BLaER1 treated with 17β-estradiol and CSF1 and Interleukin-3, amounts not matched to agents 10 nM and 100 nM (cell line): ENCODE measurements around the gene SNX2.
A peak's percentile ranks its signal among the peaks of the same experiment; 100 is the strongest.

Experiments
- H3K27ac ChIP-seq, 11 experiments: shearing (Covaris generic); formaldehyde crosslinking; 2 replicates each; pipeline ENCODE4 v1.8.1; 2022
- H3K27me3 ChIP-seq, 11 experiments: shearing (Covaris generic); formaldehyde crosslinking; 2 replicates each; pipeline ENCODE4 v1.8.1; 2022
- H3K36me3 ChIP-seq, 11 experiments: shearing (Covaris generic); formaldehyde crosslinking; 2 replicates each; pipeline ENCODE4 v1.8.1; 2022
- H3K4me1 ChIP-seq, 10 experiments: shearing (Covaris generic); formaldehyde crosslinking; 2 replicates each; pipeline ENCODE4 v1.8.1; 2022
- H3K4me2 ChIP-seq, 11 experiments: shearing (Covaris generic); formaldehyde crosslinking; 2 replicates each; pipeline ENCODE4 v1.8.1; 2022
- H3K4me3 ChIP-seq, 10 experiments: shearing (Covaris generic); formaldehyde crosslinking; 2 replicates each; pipeline ENCODE4 v1.8.1; 2022
- H3K9ac ChIP-seq, 11 experiments: shearing (Covaris generic); formaldehyde crosslinking; 2 replicates each; pipeline ENCODE4 v1.8.1; 2022
- H3K9me3 ChIP-seq, 11 experiments: shearing (Covaris generic); formaldehyde crosslinking; replicated peaks in 1 of 11; 2 replicates each; pipeline ENCODE4 v1.8.1; 2022
- H4K20me1 ChIP-seq, 11 experiments: shearing (Covaris generic); formaldehyde crosslinking; 2 replicates each; pipeline ENCODE4 v1.8.1; 2022
- Cebpa-rat ChIP-seq, 11 experiments: shearing (Covaris generic); IDR thresholded peaks; 2 replicates each; pipeline ENCODE4 v1.8.1; 2022

The SNX2 gene

DNA sequence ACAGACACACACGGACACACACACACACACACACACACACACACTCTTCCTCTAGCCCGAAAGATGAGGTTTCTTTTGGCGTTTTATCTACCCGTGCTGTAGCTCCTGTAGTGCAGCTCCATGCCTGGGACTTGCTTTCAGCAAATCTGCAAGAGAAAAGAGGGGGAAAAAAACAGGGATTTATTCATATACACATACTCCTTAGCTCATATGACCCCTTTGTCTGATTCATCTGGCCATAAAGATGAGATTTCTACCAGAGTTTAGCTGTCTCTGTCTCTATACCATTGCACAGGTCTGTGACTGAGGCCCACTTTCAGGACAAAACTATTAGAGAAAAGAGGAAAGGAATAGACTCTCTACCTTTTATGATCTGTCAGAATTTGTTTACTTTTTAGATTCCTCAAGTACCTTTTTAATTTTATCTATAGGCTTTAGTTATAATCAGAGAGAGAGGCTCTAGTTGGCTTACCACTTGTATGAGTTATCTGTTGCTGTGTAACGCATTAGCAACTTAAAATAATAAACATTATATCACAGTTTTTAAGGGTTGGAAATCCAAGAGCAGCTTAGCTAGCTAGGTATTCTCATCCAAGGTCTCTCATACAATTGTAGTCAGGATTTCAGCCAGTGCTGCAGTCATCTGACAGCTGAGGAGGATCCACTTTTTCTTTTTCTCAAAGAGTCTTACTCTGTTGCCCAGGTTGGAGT, 14.7 kb downstream of the SNX2 start:
- H3K4me1 ChIP-seq: peaks cover 0 to 73% (median 0%) of the 10 kb centered on the region in 10 experiments; a peak in 6 of 20 replicates
- peaks cover 5 to 100% (median 80%) of the 10 kb centered on the region in 11 experiments; a peak in 19 of 22 replicates for H4K20me1 ChIP-seq
- H3K9me3 ChIP-seq: peaks cover 20 to 78% (median 69%) of the 10 kb centered on the region in 11 experiments
- H3K27me3 ChIP-seq: no peaks in the 10 kb centered on the region
- H3K9ac ChIP-seq: no peak overlapping the region
- no peak for TF ChIP-seq Cebpa-rat (IDR thresholded peaks at IDR 0.05)
- H3K4me3 ChIP-seq: no peak overlapping the region
- peak overlapping the region in 1 of 11 experiments; percentile 39; a peak in 2 of 22 replicates for H3K27ac ChIP-seq
- H3K4me2 ChIP-seq: peak overlapping the region in 3 of 11 experiments; percentile 32 to 70 (median 68); a peak in 6 of 22 replicates
- peaks cover 70 to 96% (median 82%) of the 10 kb centered on the region in 11 experiments for H3K36me3 ChIP-seq

GRCh38 chr5:122790354-122791103, 15.6 kb downstream of the SNX2 start:
- Histone ChIP-seq H3K27me3 (no peaks in the 10 kb centered on the region), H3K36me3 (peaks cover 67 to 96% (median 84%) of the 10 kb centered on the region in 11 experiments; a peak in 21 of 22 replicates)

GRCh38 chr5:122805481-122805880, 30.6 kb downstream of the SNX2 start:
- Histone ChIP-seq H4K20me1 (peaks cover 0 to 100% (median 3%) of the 10 kb centered on the region in 11 experiments; a peak in 9 of 22 replicates), H3K9me3 (peaks cover 0 to 5% (median 0%) of the 10 kb centered on the region in 11 experiments; a peak in 1 of 22 replicates), H3K4me3 (no peak overlapping the region), H3K9ac (no peak overlapping the region), H3K27ac (no peak overlapping the region), H3K4me2 (no peak overlapping the region), H3K27me3 (no peaks in the 10 kb centered on the region), H3K4me1 (no peaks in the 10 kb centered on the region), H3K36me3 (peaks cover 87 to 100% (median 97%) of the 10 kb centered on the region in 11 experiments)
- no peak for TF ChIP-seq Cebpa-rat (IDR thresholded peaks at IDR 0.05)

More at GRCh38 chr5:122790354-122791103, 15.6 kb downstream of the SNX2 start:
- Histone ChIP-seq H3K9ac (no peak overlapping the region), H3K4me2 (peak overlapping the region in 3 of 11 experiments; percentile 32 to 70 (median 68); a peak in 6 of 22 replicates), H3K9me3 (peaks cover 10 to 69% (median 60%) of the 10 kb centered on the region in 11 experiments; a peak in 21 of 22 replicates), H3K4me3 (no peak overlapping the region), H3K27ac (peak overlapping the region in 1 of 11 experiments; percentile 39; a peak in 2 of 22 replicates), H4K20me1 (peaks cover 11 to 100% (median 89%) of the 10 kb centered on the region in 11 experiments; a peak in 20 of 22 replicates), H3K4me1 (peaks cover 0 to 79% (median 0%) of the 10 kb centered on the region in 10 experiments; a peak in 6 of 20 replicates)
- TF ChIP-seq Cebpa-rat (IDR thresholded peaks at IDR 0.05): no peak

DNA sequence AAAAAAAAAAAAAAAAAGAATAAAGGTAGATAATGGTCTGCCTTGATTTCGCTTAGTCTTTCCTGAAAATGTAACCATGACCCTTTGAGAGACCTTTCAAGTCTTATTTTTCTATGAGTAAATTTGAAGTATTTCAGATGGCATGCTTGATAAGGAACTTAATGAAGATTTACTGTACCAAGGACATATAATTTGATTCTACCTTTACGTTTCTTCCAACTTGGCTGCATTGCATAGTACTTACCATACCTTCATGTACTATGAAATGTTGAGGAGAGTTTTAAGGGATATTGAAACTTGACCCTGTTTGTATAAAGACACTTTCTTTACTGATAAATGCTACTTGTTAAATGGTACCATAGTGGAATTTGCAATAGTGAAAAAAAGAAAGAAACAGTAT, 35.5 kb downstream of the SNX2 start:
- H3K36me3 ChIP-seq: peaks cover 51 to 97% (median 83%) of the 10 kb centered on the region in 11 experiments
- H3K4me2 ChIP-seq: no peak overlapping the region
- H3K4me1 ChIP-seq: 0 out of 20 replicates have a peak, but pooled peaks cover 0 to 4% (median 0%) of the 10 kb centered on the region in 10 experiments
- TF ChIP-seq Cebpa-rat (IDR thresholded peaks at IDR 0.05): no peak
- H3K27ac ChIP-seq: no peak overlapping the region
- H4K20me1 ChIP-seq: peaks cover 0 to 100% (median 0%) of the 10 kb centered on the region in 11 experiments; a peak in 8 of 22 replicates
- H3K9ac ChIP-seq: no peak overlapping the region
- H3K27me3 ChIP-seq: no peaks in the 10 kb centered on the region
- no peaks in the 10 kb centered on the region; a peak in 1 of 22 replicates for H3K9me3 ChIP-seq
- H3K4me3 ChIP-seq: no peak overlapping the region

GRCh38 chr5:122815218-122815767, 40.4 kb downstream of the SNX2 start:
- Histone ChIP-seq H3K9ac (no peak overlapping the region), H4K20me1 (peaks cover 0 to 99% (median 0%) of the 10 kb centered on the region in 11 experiments; a peak in 6 of 22 replicates), H3K4me3 (no peak overlapping the region), H3K27ac (no peak overlapping the region), H3K4me1 (0 out of 20 replicates have a peak, but pooled peaks cover 0 to 4% (median 0%) of the 10 kb centered on the region in 10 experiments), H3K9me3 (no peaks in the 10 kb centered on the region), H3K36me3 (peaks cover 37 to 97% (median 69%) of the 10 kb centered on the region in 11 experiments), H3K27me3 (no peaks in the 10 kb centered on the region), H3K4me2 (no peak overlapping the region)
- TF ChIP-seq Cebpa-rat (IDR thresholded peaks at IDR 0.05): no peak

DNA sequence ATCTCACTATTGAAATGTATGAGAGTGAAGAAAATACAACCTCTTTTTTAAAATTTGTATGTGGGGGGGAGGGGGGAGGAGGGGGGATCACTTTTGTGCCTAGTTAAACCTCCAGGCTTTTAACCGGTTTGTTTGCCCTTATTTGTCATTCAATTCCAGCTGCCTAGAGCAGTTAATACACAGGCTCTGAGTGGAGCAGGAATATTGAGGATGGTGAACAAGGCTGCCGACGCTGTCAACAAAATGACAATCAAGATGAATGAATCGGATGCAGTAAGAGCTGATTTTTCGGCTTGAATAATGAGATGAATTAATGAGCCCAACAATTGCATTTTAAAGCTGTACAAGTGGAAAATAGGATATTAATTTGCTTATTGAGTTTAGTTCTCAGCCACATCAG, 41.9 kb downstream of the SNX2 start:
- H3K4me1 ChIP-seq: 0 out of 20 replicates have a peak, but pooled peaks cover 0 to 4% (median 0%) of the 10 kb centered on the region in 10 experiments
- no peak overlapping the region for H3K9ac ChIP-seq
- H4K20me1 ChIP-seq: peaks cover 0 to 99% (median 0%) of the 10 kb centered on the region in 11 experiments; a peak in 6 of 22 replicates
- H3K27me3 ChIP-seq: no peaks in the 10 kb centered on the region
- H3K9me3 ChIP-seq: no peaks in the 10 kb centered on the region
- peaks cover 41 to 97% (median 74%) of the 10 kb centered on the region in 11 experiments for H3K36me3 ChIP-seq
- H3K4me3 ChIP-seq: no peak overlapping the region
- H3K27ac ChIP-seq: no peak overlapping the region
- H3K4me2 ChIP-seq: no peak overlapping the region
- TF ChIP-seq Cebpa-rat (IDR thresholded peaks at IDR 0.05): no peak

DNA sequence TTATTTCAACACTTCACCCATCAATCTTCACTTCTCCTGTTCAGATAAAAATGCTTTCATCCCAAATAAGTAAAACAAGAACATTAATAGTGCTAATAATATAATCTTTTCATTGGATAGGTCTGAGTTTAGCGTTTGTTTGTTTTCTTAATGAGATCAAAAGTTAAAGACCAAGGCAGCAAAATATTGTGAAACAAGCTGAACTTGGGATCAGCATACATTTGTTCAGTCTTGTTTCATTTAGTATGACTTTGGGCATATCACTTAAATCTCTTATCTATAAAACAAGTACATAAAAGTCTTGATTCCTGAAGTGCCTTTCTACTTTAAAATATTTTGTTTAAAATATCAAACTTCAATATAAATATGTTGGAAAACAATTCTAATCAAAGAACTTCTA, 57.1 kb downstream of the SNX2 start:
- Histone ChIP-seq H3K27me3 (no peaks in the 10 kb centered on the region), H4K20me1 (peaks cover 0 to 77% (median 0%) of the 10 kb centered on the region in 11 experiments; a peak in 5 of 22 replicates), H3K27ac (no peak overlapping the region), H3K4me3 (no peak overlapping the region), H3K4me1 (peaks cover 0 to under 1% (median 0%) of the 10 kb centered on the region in 10 experiments; a peak in 1 of 20 replicates), H3K9me3 (no peaks in the 10 kb centered on the region), H3K36me3 (peaks cover 40 to 81% (median 46%) of the 10 kb centered on the region in 11 experiments), H3K4me2 (no peak overlapping the region), H3K9ac (no peak overlapping the region)
- TF ChIP-seq Cebpa-rat (IDR thresholded peaks at IDR 0.05): no peak

- Histone ChIP-seq H3K27me3 (no peaks in the 10 kb centered on the region), H3K4me3 (no peak overlapping the region), H3K4me2 (no peak overlapping the region), H4K20me1 (peaks cover 0 to 42% (median 0%) of the 10 kb centered on the region in 11 experiments; a peak in 4 of 22 replicates), H3K4me1 (peaks cover 0 to 38% (median 10%) of the 10 kb centered on the region in 10 experiments; a peak in 13 of 20 replicates), H3K36me3 (peaks cover 6 to 44% (median 12%) of the 10 kb centered on the region in 11 experiments; a peak in 21 of 22 replicates), H3K9ac (no peak overlapping the region), H3K27ac (no peak overlapping the region), H3K9me3 (peaks cover 0 to 6% (median 0%) of the 10 kb centered on the region in 11 experiments; a peak in 4 of 22 replicates)
- no peak for TF ChIP-seq Cebpa-rat (IDR thresholded peaks at IDR 0.05)
These were observed 60.8 kb downstream of the SNX2 start for GRCh38 chr5:122835681-122836080.
